ENCODE measurements around the gene TLE1.

GRCh38 chr9:81559197-81559596, 130.2 kb downstream of the TLE1 start:
- TF ChIP-seq CTCF (conservative IDR thresholded peaks at IDR 0.05; ENCODE audit: low read length) (no peak), EZH2phosphoT487 (IDR thresholded peaks at IDR 0.05; ENCODE audit: borderline replicate concordance) (no peak)

Data from Loucy (cell line).